Purkinje cell (primary cell): ENCODE data around the gene NKX3-2. TPM values are rescaled to one million over a fixed set of nuclear protein-coding genes. Genes with fewer than 3 reads are reported as not detected.

ENCODE experiments used
- polyA plus RNA-seq: library from polyadenylated mRNA; unstranded; fragments of >200 nt; fragmentation: Nextera tagmentation; gene quantifications from 2 replicates; pipeline ENCODE4 v1.2.1, GENCODE V29; 2014

Gene NKX3-2
- not detected in 2 replicates for polyA plus RNA-seq

GRCh38 chr4:13543839-13544605, at the start of gene NKX3-2:
NKX3-2 (minus strand) TSS chr4:13544508; CDS start chr4:13544414, 94 bp downstream.

Other genes starting within 250 kb of the NKX3-2 start
- gene RAB28, start 60.2 kb downstream of the NKX3-2 start, polyA plus RNA-seq = 20.4 and 26.1 TPM in 2 replicates
- gene BOD1L1, start 83.2 kb upstream of the NKX3-2 start, polyA plus RNA-seq = 23.0 and 25.9 TPM in 2 replicates